Right lung (tissue), 5 donors: ENCODE results near the gene IL20. TPM values are rescaled to one million over a fixed set of nuclear protein-coding genes. Genes with fewer than 3 reads are reported as not detected.

Source experiments
- DNase-seq, 2 donors: peaks; one replicate each; pipeline ENCODE4 v3.0.0-alpha.2; 2013
- polyA plus RNA-seq, 5 donors: library from polyadenylated mRNA; unstranded; fragments of 120-200 nt; gene quantifications; one replicate each; pipeline versions ENCODE4 v1.2.1 to v1.2.3, GENCODE V29; 2013; ENCODE audit warnings: inconsistent platforms in 1 of 5, low replicate concordance in 1 of 5; ENCODE audit not compliant: insufficient read length in 5 of 5, insufficient read depth in 1 of 5

IL20 gene
- polyA plus RNA-seq, 5 donors, result not detected

GRCh38 chr1:206903687-206904086, 38.3 kb downstream of the IL20 start:
- no peak for DNase-seq

GRCh38 chr1:206904423-206905142, 39.2 kb downstream of the IL20 start:
- no peak for DNase-seq

DNA sequence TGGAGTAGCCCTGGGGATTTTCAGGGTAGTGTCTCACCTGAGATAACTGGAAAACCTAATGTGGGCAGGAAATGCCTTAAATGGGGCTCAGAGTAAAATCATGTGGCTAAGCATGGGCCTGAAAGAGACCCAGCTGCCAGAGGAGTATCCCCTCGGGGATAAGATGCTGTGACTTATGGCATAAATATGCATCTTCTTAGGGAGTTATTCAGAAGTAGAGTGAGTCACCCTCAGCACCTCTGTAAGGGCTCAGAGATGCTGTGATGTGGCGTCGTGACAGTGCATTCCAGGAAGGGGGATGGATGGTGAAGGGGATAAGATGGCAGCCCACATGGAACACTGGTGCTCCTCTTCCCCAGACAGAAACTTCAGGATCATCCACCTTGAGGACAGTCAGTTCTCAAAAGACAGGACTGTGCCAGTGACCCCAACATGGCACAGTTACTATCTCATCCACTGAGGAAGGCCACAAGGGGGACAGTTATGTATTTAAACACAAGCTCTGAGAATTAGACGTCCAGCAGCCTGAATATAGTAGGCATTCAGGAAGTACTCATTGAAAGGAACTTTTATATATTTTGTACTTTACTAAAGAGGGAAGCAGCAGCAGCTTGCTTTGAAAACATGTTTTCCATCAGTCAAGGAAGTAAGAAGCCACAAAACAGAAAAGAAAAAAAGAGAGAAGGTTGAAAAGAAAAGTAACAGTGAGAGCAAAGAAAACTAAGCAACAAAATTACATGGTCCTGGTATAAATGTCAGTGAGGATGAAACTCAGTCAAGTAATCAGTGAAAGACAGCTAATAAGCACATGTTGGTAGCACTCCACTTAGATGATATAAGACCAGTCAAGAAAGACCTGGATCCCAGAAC, 40.1 kb downstream of the IL20 start:
- no peak for DNase-seq

DNA sequence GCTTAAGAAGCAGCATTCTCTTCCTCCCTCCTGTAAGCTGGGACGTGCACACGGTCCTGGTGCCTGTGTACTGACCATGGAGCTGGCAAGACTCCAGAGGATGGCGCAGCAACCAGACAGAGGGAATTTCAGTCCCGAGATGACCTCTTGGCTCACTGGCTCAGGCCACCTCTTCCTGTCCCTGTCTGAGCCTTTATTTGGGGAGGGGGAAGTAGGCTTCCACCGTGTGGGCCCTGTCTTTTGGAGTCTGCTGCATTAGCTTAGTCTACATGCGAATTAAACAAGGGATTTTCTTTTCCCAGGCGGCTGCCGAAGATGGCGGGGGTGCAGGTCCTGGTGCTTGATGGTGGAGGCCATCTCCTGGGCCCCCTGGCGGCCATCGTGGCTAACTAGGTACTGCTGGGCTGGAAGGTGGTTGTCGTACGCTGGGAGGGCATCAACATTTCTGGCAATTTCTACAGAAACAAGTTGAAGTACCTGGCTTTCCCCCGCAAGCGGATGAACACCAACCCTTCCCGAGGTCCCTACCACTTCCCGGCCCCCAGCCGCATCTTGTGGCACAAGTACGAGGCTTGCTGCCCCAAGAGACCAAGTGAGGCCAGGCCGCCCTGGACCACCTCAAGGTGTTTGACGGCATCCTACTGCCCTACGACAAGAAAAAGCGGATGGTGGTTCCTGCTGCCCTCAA, 42.0 kb downstream of the IL20 start:
- DNase-seq, result no peak

DNA sequence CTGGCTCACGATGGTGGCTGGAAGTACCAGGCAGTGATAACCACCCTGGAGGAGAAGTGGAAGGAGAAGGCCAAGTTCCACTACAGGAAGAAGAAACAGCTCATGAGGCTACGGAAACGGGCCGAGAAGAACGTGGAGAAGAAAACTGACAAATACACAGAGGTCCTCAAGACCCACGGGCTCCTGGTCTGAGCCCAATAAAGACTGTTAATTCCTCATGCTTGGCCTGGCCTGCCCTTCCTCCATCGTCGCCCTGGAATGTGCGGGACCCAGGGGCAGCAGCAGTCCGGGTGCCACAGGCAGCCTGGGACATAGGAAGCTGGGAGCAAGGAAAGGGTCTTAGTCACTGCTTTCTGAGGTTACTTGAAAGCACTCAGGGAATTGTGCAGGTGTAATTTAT, 42.6 kb downstream of the IL20 start:
- DNase-seq, result no peak

- DNase-seq, result peak; percentile 65 to 69
These were observed 43.9 kb downstream of the IL20 start for GRCh38 chr1:206909161-206909882.

DNA sequence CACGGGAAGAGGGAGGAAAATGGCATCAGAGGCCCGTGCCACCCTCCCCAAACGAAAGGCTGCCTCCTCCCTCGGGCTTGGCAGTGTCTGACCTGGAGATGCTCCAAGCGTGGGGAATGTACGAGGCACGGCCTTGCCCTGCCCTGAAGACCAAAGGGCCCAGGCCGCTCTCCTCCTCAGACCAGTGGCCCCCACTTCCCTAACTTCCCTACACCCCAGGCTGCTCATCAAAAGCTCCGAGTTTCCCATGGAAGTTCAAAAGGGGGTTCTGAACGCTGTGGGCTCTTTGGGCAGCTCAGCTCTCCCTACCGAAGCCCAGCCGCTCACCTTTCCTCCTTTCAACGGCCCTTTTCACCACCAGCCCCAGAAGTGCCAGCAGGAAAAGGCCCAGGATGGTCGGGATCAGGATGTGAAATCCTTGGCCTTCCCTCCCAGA, 44.5 kb downstream of the IL20 start:
- DNase-seq, result no peak

- DNase-seq, result no peak
These were observed 45.7 kb downstream of the IL20 start for GRCh38 chr1:206911064-206911663.

- DNase-seq, result peak; percentile 60 to 73
These were observed 47.1 kb downstream of the IL20 start for GRCh38 chr1:206912445-206913095.

- DNase-seq, result no peak
These were observed 48.5 kb downstream of the IL20 start for GRCh38 chr1:206913766-206914537.

GRCh38 chr1:206915030-206915735, 49.8 kb downstream of the IL20 start:
- no peak for DNase-seq

- DNase-seq, result no peak
These were observed 50.7 kb downstream of the IL20 start for GRCh38 chr1:206916000-206916709.

DNA sequence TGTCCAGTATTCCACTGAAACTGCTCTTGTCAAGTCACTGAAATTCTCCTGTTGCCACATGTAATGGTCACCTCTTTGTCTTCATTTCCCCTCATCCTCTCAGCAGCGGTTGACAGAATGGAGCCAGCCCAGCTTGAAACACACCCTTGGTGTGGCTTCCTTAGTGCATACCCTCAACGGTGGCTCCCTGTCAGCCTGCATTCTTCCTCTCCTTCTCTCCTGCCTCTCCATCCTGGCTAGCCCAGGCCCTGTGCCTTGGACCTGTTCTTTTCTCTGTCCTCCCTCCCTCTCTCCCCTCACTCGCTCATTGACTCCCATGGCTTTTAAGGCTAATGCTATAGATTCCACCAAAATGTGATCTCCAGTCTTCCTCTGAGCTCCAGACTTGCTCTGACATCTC, 52.7 kb downstream of the IL20 start:
- no peak for DNase-seq

Other genes starting within 250 kb of the IL20 start
- 1 to 10 TPM; 7.3 to 8.9 (median 7.5) TPM for gene DYRK3, start 230.1 kb upstream of the IL20 start, polyA plus RNA-seq
- 10 to 100 TPM; 52.1 to 65.9 (median 53.6) TPM for gene MAPKAPK2, start 180.7 kb upstream of the IL20 start, polyA plus RNA-seq
- not detected for gene IL19, start 94.8 kb upstream of the IL20 start, polyA plus RNA-seq
- gene IL10, start 93.1 kb upstream of the IL20 start, polyA plus RNA-seq, result 1 to 10 TPM in 1 of 5 donors, under 1 TPM in 4; 0.38 to 1.0 (median 0.47) TPM
- gene IL24, start 31.8 kb downstream of the IL20 start, polyA plus RNA-seq, result under 1 TPM; 0.22 to 0.64 (median 0.29) TPM
- gene FCMR, start 56.3 kb downstream of the IL20 start, polyA plus RNA-seq, result 1 to 10 TPM; 2.3 to 4.2 (median 2.5) TPM
- gene PIGR, start 80.8 kb downstream of the IL20 start, polyA plus RNA-seq, result under 1 TPM; 0.09 to 0.26 (median 0.13) TPM
- gene FCAMR, start 104.8 kb downstream of the IL20 start, polyA plus RNA-seq, result under 1 TPM in 3 of 5 donors, not detected in 2; 0.09 to 0.10 (median 0.09) TPM
- 10 to 100 TPM; 29.2 to 62.5 (median 36.6) TPM for gene C1orf116, start 167.1 kb downstream of the IL20 start, polyA plus RNA-seq
- gene YOD1, start 185.6 kb downstream of the IL20 start, polyA plus RNA-seq, result 10 to 100 TPM in 4 of 5 donors, 1 to 10 TPM in 1; 9.6 to 17.9 (median 14.0) TPM
- 10 to 100 TPM; 12.6 to 18.4 (median 14.6) TPM for gene PFKFB2, start 187.7 kb downstream of the IL20 start, polyA plus RNA-seq
- gene C4BPB, start 223.2 kb downstream of the IL20 start, polyA plus RNA-seq, result under 1 TPM; 0.46 to 0.86 (median 0.64) TPM
- gene C4BPA, start 238.6 kb downstream of the IL20 start, polyA plus RNA-seq, result 1 to 10 TPM in 1 of 5 donors, under 1 TPM in 4; 0.24 to 6.1 (median 0.42) TPM